Neural progenitor cell (in vitro differentiated cells): ENCODE data around the gene ANLN.

Experiments used
- CTCF ChIP-seq: fragments of 200-600 bp; sonication (generic); IDR thresholded peaks from 2 replicates; pipeline ENCODE4 v1.5.1; 2017; ENCODE audit warnings: antibody characterized with exemption, mild to moderate bottlenecking
- EZH2 ChIP-seq: fragments of 200-600 bp; sonication (generic); IDR thresholded peaks from 2 replicates; pipeline ENCODE4 v1.6.1; 2017; ENCODE audit warnings: antibody characterized with exemption, mild to moderate bottlenecking, moderate library complexity
- EZH2phosphoT487 ChIP-seq: fragments of 200-600 bp; sonication (generic); IDR thresholded peaks from 2 replicates; pipeline ENCODE4 v1.6.1; 2017; ENCODE audit warnings: antibody characterized with exemption

DNA sequence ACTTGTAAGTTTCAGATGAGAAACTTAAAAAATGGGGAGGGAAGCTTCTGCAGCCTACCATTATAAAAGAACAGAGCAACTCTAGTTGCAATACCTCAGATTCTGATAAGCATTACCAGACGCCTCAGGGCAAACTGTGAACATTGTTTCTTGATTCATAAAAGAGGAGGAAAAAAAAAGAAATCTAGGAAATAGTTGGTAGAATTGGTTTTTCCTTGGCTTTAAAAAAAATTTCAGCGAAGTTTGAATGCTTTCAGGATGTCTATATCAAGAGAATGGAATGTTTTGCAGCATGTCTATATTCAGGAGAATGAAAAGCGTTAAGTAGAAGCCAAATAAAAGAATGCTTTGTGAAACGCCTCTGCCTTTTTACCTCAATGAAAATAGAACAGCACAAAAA is 17.5 kb upstream of the ANLN start:
- no peak for TF ChIP-seq CTCF
- TF ChIP-seq EZH2phosphoT487 = no peak
- TF ChIP-seq EZH2 = no peak
